PFSK-1 (cell line): ENCODE results near the gene MEGF11.

Source experiments
- FOXP2 ChIP-seq: optimal IDR thresholded peaks from 2 replicates; pipeline ENCODE3; 2011; ENCODE audit warnings: borderline replicate concordance, control low read depth, inconsistent platforms; ENCODE audit not compliant: insufficient read depth; ENCODE audit errors: extremely low read length, extremely low read depth
- POLR2AphosphoS5 ChIP-seq: IDR thresholded peaks from 2 replicates; pipeline ENCODE4 v1.6.1; 2012; ENCODE audit warnings: low read depth, mild to moderate bottlenecking, control low read depth, low read length, moderate library complexity
- SIN3A ChIP-seq: IDR thresholded peaks from 2 replicates; pipeline ENCODE4 v1.6.1; 2012; ENCODE audit warnings: mild to moderate bottlenecking, low read length, moderate library complexity, borderline replicate concordance; ENCODE audit not compliant: insufficient read depth
- TAF1 ChIP-seq: IDR thresholded peaks from 2 replicates; pipeline ENCODE4 v1.6.1; 2012; ENCODE audit warnings: low read length, control low read depth, borderline replicate concordance; ENCODE audit not compliant: insufficient read depth
- TF ChIP-seq, protein P1 (sequence below), 2 experiments: IDR thresholded peaks; 2 replicates each; pipeline versions ENCODE4 v1.6.1 to v1.8.0; 2011 to 2012; ENCODE audit warnings: low read depth in 2 of 2, low read length in 2 of 2, control low read depth in 1 of 2, inconsistent platforms in 1 of 2, mild to moderate bottlenecking in 1 of 2, moderate library complexity in 1 of 2; ENCODE audit not compliant: insufficient read depth in 1 of 2

The MEGF11 gene

DNA sequence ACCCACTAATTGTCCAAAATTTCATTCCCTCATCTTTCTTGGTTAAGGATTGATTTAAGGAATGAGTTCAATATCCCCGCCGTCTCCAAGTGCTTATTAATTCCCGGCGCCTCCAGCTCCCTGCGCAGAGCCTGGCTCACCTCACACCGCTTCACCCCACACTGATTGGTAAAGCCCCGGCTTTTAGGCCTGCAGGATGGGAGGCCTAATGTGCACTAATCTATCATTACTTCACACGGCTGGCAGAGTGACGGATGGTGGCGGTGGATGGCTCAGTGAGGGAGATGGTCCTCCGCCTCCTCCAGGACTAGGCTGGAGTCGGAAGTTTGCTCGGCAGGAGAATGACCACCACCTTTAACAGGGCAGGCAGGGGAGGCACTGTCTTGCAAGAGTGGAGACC lies 81.7 kb downstream of the MEGF11 start:
- TF ChIP-seq FOXP2: no peak
- TF ChIP-seq, protein P1, sequence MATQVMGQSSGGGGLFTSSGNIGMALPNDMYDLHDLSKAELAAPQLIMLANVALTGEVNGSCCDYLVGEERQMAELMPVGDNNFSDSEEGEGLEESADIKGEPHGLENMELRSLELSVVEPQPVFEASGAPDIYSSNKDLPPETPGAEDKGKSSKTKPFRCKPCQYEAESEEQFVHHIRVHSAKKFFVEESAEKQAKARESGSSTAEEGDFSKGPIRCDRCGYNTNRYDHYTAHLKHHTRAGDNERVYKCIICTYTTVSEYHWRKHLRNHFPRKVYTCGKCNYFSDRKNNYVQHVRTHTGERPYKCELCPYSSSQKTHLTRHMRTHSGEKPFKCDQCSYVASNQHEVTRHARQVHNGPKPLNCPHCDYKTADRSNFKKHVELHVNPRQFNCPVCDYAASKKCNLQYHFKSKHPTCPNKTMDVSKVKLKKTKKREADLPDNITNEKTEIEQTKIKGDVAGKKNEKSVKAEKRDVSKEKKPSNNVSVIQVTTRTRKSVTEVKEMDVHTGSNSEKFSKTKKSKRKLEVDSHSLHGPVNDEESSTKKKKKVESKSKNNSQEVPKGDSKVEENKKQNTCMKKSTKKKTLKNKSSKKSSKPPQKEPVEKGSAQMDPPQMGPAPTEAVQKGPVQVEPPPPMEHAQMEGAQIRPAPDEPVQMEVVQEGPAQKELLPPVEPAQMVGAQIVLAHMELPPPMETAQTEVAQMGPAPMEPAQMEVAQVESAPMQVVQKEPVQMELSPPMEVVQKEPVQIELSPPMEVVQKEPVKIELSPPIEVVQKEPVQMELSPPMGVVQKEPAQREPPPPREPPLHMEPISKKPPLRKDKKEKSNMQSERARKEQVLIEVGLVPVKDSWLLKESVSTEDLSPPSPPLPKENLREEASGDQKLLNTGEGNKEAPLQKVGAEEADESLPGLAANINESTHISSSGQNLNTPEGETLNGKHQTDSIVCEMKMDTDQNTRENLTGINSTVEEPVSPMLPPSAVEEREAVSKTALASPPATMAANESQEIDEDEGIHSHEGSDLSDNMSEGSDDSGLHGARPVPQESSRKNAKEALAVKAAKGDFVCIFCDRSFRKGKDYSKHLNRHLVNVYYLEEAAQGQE (IDR thresholded peaks at IDR 0.05; ENCODE audit: insufficient read depth in 1 of 2, low read depth in 2 of 2, low read length in 2 of 2): no peak
- no peak for TF ChIP-seq SIN3A
- no peak for TF ChIP-seq POLR2AphosphoS5
- no peak for TF ChIP-seq TAF1

DNA sequence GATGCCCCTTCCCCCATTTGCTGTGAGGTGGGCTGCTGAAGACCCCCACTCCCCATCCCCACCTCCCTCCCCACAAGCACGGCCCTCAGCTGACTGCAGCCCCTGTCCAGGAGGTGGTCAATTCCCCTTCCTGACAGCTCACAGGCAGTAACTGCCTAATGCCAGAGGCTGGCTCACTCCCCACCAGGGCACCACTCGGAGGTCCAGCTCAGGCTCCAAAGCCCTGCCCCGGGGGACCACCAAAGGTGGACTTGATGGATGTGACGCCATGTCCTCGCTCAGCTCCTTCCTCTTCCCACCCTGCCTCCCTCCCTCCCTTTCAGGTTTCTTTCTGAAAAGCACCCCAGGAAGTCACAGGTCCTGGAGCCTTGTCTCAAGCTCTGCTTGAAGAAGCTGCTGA lies 82.8 kb downstream of the MEGF11 start:
- no peak for TF ChIP-seq TAF1
- no peak for TF ChIP-seq POLR2AphosphoS5
- no peak for TF ChIP-seq FOXP2
- TF ChIP-seq SIN3A: no peak
- TF ChIP-seq, protein P1 (IDR thresholded peaks at IDR 0.05; ENCODE audit: insufficient read depth in 1 of 2, low read depth in 2 of 2, low read length in 2 of 2): no peak

DNA sequence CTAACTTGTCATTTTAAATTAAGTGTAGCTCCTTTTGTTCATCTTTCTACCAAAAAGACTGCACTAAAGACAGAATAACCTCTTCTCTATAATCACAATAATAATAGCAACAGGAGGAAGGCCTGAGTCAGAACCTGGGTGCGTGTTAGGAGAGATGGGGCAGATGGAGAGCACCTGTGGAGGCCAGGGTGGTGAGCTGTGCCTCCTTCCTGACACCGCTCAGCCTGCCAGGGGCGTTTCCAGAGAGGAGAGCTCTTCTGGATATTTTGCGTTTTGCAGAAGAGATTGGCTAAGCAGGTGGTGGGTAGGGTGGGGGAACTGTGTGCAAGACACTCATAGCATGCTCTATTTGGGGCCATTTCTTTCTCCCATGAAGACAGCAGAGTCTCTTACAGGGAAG lies 83.5 kb downstream of the MEGF11 start:
- TF ChIP-seq SIN3A (no peak), FOXP2 (no peak), POLR2AphosphoS5 (no peak), TAF1 (no peak)
- TF ChIP-seq, protein P1 (IDR thresholded peaks at IDR 0.05; ENCODE audit: insufficient read depth in 1 of 2, low read depth in 2 of 2, low read length in 2 of 2): no peak

DNA sequence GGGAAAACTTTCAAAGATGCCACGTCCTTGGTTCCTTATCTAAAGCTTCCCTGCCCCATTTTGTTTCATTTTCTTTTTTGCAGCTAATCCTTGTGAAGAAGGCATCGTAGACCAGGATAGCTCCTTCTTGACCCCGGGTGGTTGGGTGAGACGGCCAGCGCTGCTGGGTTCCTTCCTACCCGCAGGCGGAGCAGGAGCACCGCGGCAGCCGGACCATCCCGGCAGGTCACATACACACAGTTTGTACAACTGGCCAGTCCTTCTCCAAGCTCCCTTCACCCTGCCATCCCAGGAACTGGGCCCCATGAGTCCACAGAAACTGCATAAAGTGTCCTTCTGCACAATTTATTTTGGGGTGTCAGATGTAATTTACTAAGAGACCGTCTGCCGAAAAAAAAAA lies 83.9 kb downstream of the MEGF11 start:
- no peak for TF ChIP-seq POLR2AphosphoS5
- no peak for TF ChIP-seq TAF1
- TF ChIP-seq SIN3A: no peak
- TF ChIP-seq, protein P1 (IDR thresholded peaks at IDR 0.05; ENCODE audit: insufficient read depth in 1 of 2, low read depth in 2 of 2, low read length in 2 of 2): no peak
- no peak for TF ChIP-seq FOXP2

DNA sequence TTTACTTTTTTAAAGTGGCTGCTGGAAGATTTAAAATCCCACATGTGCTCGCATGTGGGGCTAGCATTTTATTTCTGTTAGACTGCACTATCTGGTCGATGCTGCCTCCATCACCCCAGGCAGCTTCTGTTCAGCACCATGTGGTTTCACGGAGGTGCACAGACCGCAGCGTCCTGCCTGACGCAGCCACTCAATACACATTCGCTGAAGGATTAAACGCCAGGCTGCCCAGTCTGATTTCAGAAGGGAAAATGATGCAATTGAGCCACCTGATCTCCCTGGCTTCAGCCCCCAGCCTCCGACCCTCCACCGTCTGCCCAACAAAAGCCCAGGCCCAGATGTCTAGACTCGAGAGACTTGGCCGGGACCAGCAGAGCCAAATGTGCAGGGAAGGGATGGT lies 84.5 kb downstream of the MEGF11 start:
- TF ChIP-seq, protein P1 (IDR thresholded peaks at IDR 0.05; ENCODE audit: insufficient read depth in 1 of 2, low read depth in 2 of 2, low read length in 2 of 2): no peak
- no peak for TF ChIP-seq SIN3A
- no peak for TF ChIP-seq FOXP2
- TF ChIP-seq POLR2AphosphoS5: no peak
- TF ChIP-seq TAF1: no peak
